Liver (tissue), 9 donors: Measurements from ENCODE around the gene LTBP2. TPM values are rescaled to one million over a fixed set of nuclear protein-coding genes. Genes with fewer than 3 reads are reported as not detected.

Experiments used
- DNase-seq: peaks from one replicate; pipeline ENCODE4 v3.0.0-alpha.2; 2017; ENCODE audit warnings: low spot score
- H3K27ac ChIP-seq, 2 donors: one replicate each; pipeline ENCODE4 v1.7.0; 2013; ENCODE audit warnings: inconsistent platforms in 2 of 2, low read length in 2 of 2, control low read depth in 1 of 2, low read depth in 1 of 2, mild to moderate bottlenecking in 1 of 2
- H3K27me3 ChIP-seq, 4 donors: one replicate each; pipeline versions ENCODE4 v1.6.1 to v1.7.0; 2013; ENCODE audit warnings: low read length in 3 of 4, inconsistent platforms in 1 of 4, mild to moderate bottlenecking in 1 of 4, moderate library complexity in 1 of 4; ENCODE audit not compliant: control insufficient read depth in 4 of 4, insufficient read depth in 4 of 4
- H3K36me3 ChIP-seq, 4 donors: one replicate each; pipeline versions ENCODE4 v1.6.1 to v1.7.0; 2013; ENCODE audit warnings: low read length in 3 of 4, mild to moderate bottlenecking in 3 of 4, low read depth in 1 of 4, moderate library complexity in 1 of 4; ENCODE audit not compliant: control insufficient read depth in 4 of 4, insufficient read depth in 3 of 4
- H3K4me1 ChIP-seq, 4 donors: one replicate each; pipeline versions ENCODE4 v1.6.1 to v1.7.0; 2013; ENCODE audit warnings: low read length in 3 of 4, mild to moderate bottlenecking in 3 of 4, moderate library complexity in 1 of 4; ENCODE audit not compliant: control insufficient read depth in 4 of 4, insufficient read depth in 4 of 4
- H3K4me3 ChIP-seq, 3 donors: one replicate each; pipeline versions ENCODE4 v1.6.1 to v1.7.0; 2013; ENCODE audit warnings: low read length in 3 of 3, control low read depth in 1 of 3, low read depth in 1 of 3, mild to moderate bottlenecking in 1 of 3
- H3K9ac ChIP-seq, 2 donors: one replicate each; pipeline ENCODE4 v1.7.0; 2013; ENCODE audit warnings: low read length in 2 of 2, mild to moderate bottlenecking in 2 of 2, moderate library complexity in 2 of 2, control low read depth in 1 of 2, low read depth in 1 of 2
- H3K9me3 ChIP-seq, 4 donors: one replicate each; pipeline versions ENCODE4 v1.6.1 to v1.7.0; 2013; ENCODE audit warnings: low read length in 3 of 4; ENCODE audit not compliant: control insufficient read depth in 4 of 4
- CTCF ChIP-seq: fragments of 150-350 bp; IDR thresholded peaks from 2 replicates; pipeline ENCODE4 v1.5.1; 2017; ENCODE audit warnings: improper control_type of control experiment, low read depth, low read length; ENCODE audit not compliant: missing input control
- EGR1 ChIP-seq, 2 donors: IDR thresholded peaks; 2 replicates each; pipeline ENCODE4 v1.6.1; 2016 to 2018; ENCODE audit warnings: antibody characterized with exemption in 2 of 2, low read depth in 2 of 2
- FOXA1 ChIP-seq: IDR thresholded peaks from 2 replicates; pipeline ENCODE4 v1.6.1; 2016; ENCODE audit warnings: antibody characterized with exemption
- GABPA ChIP-seq, 2 donors: IDR thresholded peaks in 1 of 2; conservative IDR thresholded peaks in 1 of 2; 2 replicates each; pipeline ENCODE4 v1.6.1; 2016; ENCODE audit warnings: antibody characterized with exemption in 2 of 2, mild to moderate bottlenecking in 1 of 2, moderate library complexity in 1 of 2
- HNF4A ChIP-seq, 2 donors: conservative IDR thresholded peaks; 2 replicates each; pipeline ENCODE4 v1.6.1; 2016; ENCODE audit warnings: antibody characterized with exemption in 2 of 2, mild to moderate bottlenecking in 2 of 2
- NR2F2 ChIP-seq: IDR thresholded peaks from 2 replicates; pipeline ENCODE4 v1.6.1; 2016; ENCODE audit warnings: antibody characterized with exemption
- REST ChIP-seq: IDR thresholded peaks from 2 replicates; pipeline ENCODE4 v1.6.1; 2016; ENCODE audit warnings: antibody characterized with exemption, mild to moderate bottlenecking
- SP1 ChIP-seq: IDR thresholded peaks from 2 replicates; pipeline ENCODE4 v1.6.1; 2018; ENCODE audit warnings: antibody characterized with exemption, mild to moderate bottlenecking
- YY1 ChIP-seq: IDR thresholded peaks from 2 replicates; pipeline ENCODE4 v1.6.1; 2016; ENCODE audit warnings: antibody characterized with exemption, mild to moderate bottlenecking
- ZBTB33 ChIP-seq: IDR thresholded peaks from 2 replicates; pipeline ENCODE4 v1.6.1; 2016; ENCODE audit warnings: antibody characterized with exemption
- WGBS: extraction: QIAGEN DNeasy Blood & Tissue Kit; methylation state at CpG from one replicate; pipeline ENCODE4 v1.1.7; 2013; 5-methylcytosine and 5-hydroxymethylcytosine counted together
- polyA plus RNA-seq, 2 donors: library from polyadenylated mRNA; stranded (reverse) in 1 of 2; unstranded in 1 of 2; fragments of 200-250 nt in 1 of 2; fragments of >200 nt in 1 of 2; fragmentation: Nextera tagmentation in 1 of 2; extraction: Ambion mirVana in 1 of 2; gene quantifications; one replicate each; pipeline versions ENCODE4 v1.2.1 to v1.2.3, GENCODE V29; 2013 to 2015
- total RNA-seq, 2 donors: library from RNA; depleted of rRNA; stranded (reverse); fragments of >200 nt; gene quantifications; one replicate each; pipeline ENCODE4 v1.2.3, GENCODE V29; 2014
- donor health status: healthy.
- donor health status: healthy.
- donor health status: healthy.
- donor health status: healthy.
- donor health status: healthy.

Gene LTBP2
- total and polyA plus RNA-seq, 4 donors: 0.24 to 1.3 (median 0.89) TPM

- peak; percentile 87 for TF ChIP-seq REST
- TF ChIP-seq YY1: peak; percentile 75
- TF ChIP-seq EGR1 (IDR thresholded peaks at IDR 0.05; ENCODE audit: low read depth in 2 of 2): peak in 1 of 2 donors; percentile 32
- peak; percentile 36 for TF ChIP-seq CTCF
- no peak for TF ChIP-seq NR2F2
Observed at GRCh38 chr14:74618078-74618952, 6.3 kb upstream of the LTBP2 start (continued).

- DNase-seq: no peak
- Histone ChIP-seq H3K4me1 (peaks cover 9 to 20% (median 18%) of the 10 kb centered on the region in 4 donors), H3K4me3 (no peak overlapping the region), H3K9ac (no peak overlapping the region), H3K9me3 (no peaks in the 10 kb centered on the region), H3K27ac (no peak overlapping the region), H3K36me3 (no peaks in the 10 kb centered on the region), H3K27me3 (no peaks in the 10 kb centered on the region)
- TF ChIP-seq FOXA1: no peak
- TF ChIP-seq GABPA (IDR thresholded peaks at IDR 0.05 in 1 of 2, conservative IDR thresholded peaks at IDR 0.05 in 1 of 2): no peak
- no peak for TF ChIP-seq ZBTB33
- no peak for TF ChIP-seq YY1
- no peak for TF ChIP-seq SP1
- no peak for TF ChIP-seq HNF4A (conservative IDR thresholded peaks at IDR 0.05)
- 93% methylated on average over 13 of the region's 13 CpGs for WGBS
Observed at GRCh38 chr14:74616996-74617700, 5.1 kb upstream of the LTBP2 start.
